Transverse colon (tissue), 4 donors: ENCODE data around the gene MBD1. TPM values are rescaled to one million over a fixed set of nuclear protein-coding genes. Genes with fewer than 3 reads are reported as not detected.

Experiments used
- DNase-seq: peaks from one replicate; pipeline ENCODE4 v3.0.0-alpha.2; 2019
- H3K27ac ChIP-seq, 4 donors: fragments of 200-600 bp; sonication (generic); 2 replicates each; pipeline ENCODE4 v1.5.1; 2016 to 2018; ENCODE audit warnings: inconsistent platforms in 4 of 4
- H3K27me3 ChIP-seq: fragments of 200-600 bp; sonication (generic); 2 replicates; pipeline ENCODE4 v1.5.1; 2017; ENCODE audit warnings: inconsistent platforms
- H3K36me3 ChIP-seq, 4 donors: fragments of 200-600 bp; sonication (generic); 2 replicates each; pipeline ENCODE4 v1.5.1; 2017 to 2019; ENCODE audit warnings: inconsistent platforms in 4 of 4
- H3K4me1 ChIP-seq, 4 donors: fragments of 200-600 bp; sonication (generic); 2 replicates each; pipeline ENCODE4 v1.5.1; 2017 to 2020; ENCODE audit warnings: inconsistent platforms in 4 of 4
- H3K4me3 ChIP-seq, 4 donors: fragments of 200-600 bp; sonication (generic); 1 replicate in 1 of 4; 2 replicates in 3 of 4; pipeline versions ENCODE4 v1.5.1 to v1.6.1; 2017 to 2019; ENCODE audit warnings: inconsistent platforms in 4 of 4
- H3K9me3 ChIP-seq, 2 donors: fragments of 200-600 bp; sonication (generic); 2 replicates each; pipeline ENCODE4 v1.5.1; 2017 to 2019; ENCODE audit warnings: inconsistent platforms in 2 of 2
- CTCF ChIP-seq, 5 experiments: fragments of 200-600 bp in 3 of 5; fragments of 450-650 bp in 2 of 5; sonication (generic) in 3 of 5; IDR thresholded peaks; 1 replicate in 2 of 5; 2 replicates in 3 of 5; pipeline ENCODE4 v1.5.1; 2016 to 2017; ENCODE audit warnings: antibody characterized with exemption in 5 of 5, inconsistent platforms in 3 of 5, mild to moderate bottlenecking in 2 of 5, moderate library complexity in 1 of 5
- EP300 ChIP-seq: sonication (generic); formaldehyde crosslinking; IDR thresholded peaks from one replicate; pipeline ENCODE4 v1.6.1; 2017; ENCODE audit warnings: antibody characterized with exemption, low read depth
- POLR2A ChIP-seq: fragments of 450-650 bp; IDR thresholded peaks from one replicate; pipeline ENCODE4 v1.6.1; 2016; ENCODE audit warnings: antibody characterized with exemption, mild to moderate bottlenecking, moderate library complexity
- POLR2AphosphoS5 ChIP-seq, 3 donors: sonication (generic); formaldehyde crosslinking; IDR thresholded peaks; one replicate each; pipeline ENCODE4 v1.6.1; 2016; ENCODE audit warnings: antibody characterized with exemption in 3 of 3
- whole genome bisulfite sequencing, 2 donors: methylation state at CpG; one replicate each; pipeline ENCODE4 v1.1.5; 2018; ENCODE audit warnings: low coverage in 1 of 2; 5-methylcytosine and 5-hydroxymethylcytosine counted together
- in situ Hi-C, 4 donors: fragments of 200-750 bp; cut with MboI; loops; one replicate each; pipeline versions ENCODE4 v1.15.0 to v1.15.1; 2017; ENCODE audit warnings: low sequenced_read_pairs in 3 of 4, low pct_ligation_motif_present in 1 of 4, low pct_unique_long_range_greater_than_20kb in 1 of 4
- intact Hi-C: fragments of 100-400 bp; cut with DNase I; formaldehyde crosslinking; loops from one replicate; pipeline ENCODE4 v1.15.1; 2023; ENCODE audit warnings: low total_unique reads
- total RNA-seq, 4 donors: library from RNA; depleted of rRNA; stranded (reverse); fragments of >200 nt; gene quantifications; one replicate each; pipeline ENCODE4 v1.1.0, GENCODE V29; 2016

Gene MBD1
- total RNA-seq, 4 donors from 2014 or later = 65.1 to 97.8 (median 83.0) TPM

- Histone ChIP-seq H3K4me1 (peaks cover 0 to 8% (median 4%) of the 10 kb centered on the region in 4 donors), H3K9me3 (no peaks in the 10 kb centered on the region), H3K27me3 (no peaks in the 10 kb centered on the region), H3K36me3 (peaks cover 0 to 58% (median 28%) of the 10 kb centered on the region in 4 donors), H3K4me3 (no peak overlapping the region), H3K27ac (no peak overlapping the region)
- WGBS, 2 donors = 90 to 97% methylated on average over 2 to 16 of the region's 17 CpGs
- in situ Hi-C loops = no loop called here
- intact Hi-C loops = no loop called here
- no peak for DNase-seq
- no peak for TF ChIP-seq CTCF (IDR thresholded peaks at IDR 0.05)
- no peak for TF ChIP-seq EP300
- no peak for TF ChIP-seq POLR2A
- no peak for TF ChIP-seq POLR2AphosphoS5 (IDR thresholded peaks at IDR 0.05)
These were observed 7.3 kb downstream of the MBD1 start for GRCh38 chr18:50274044-50274442.

GRCh38 chr18:50273203-50274043 lies 7.9 kb downstream of the MBD1 start:
- intact Hi-C loops = no loop called here
- DNase-seq = no peak
- peaks cover 0 to 1% (median 0%) of the 10 kb centered on the region in 4 donors for H3K4me1 ChIP-seq
- peaks cover 0 to 59% (median 26%) of the 10 kb centered on the region in 4 donors for H3K36me3 ChIP-seq
- WGBS, 2 donors = 91% methylated on average over 21 of the region's 23 CpGs; no CpG with 5 or more reads in 1 of the 2 donors
- H3K9me3 ChIP-seq = no peaks in the 10 kb centered on the region
- no peak overlapping the region for H3K4me3 ChIP-seq
- no peak overlapping the region for H3K27ac ChIP-seq
- TF ChIP-seq POLR2A = no peak
- no peak for TF ChIP-seq CTCF (IDR thresholded peaks at IDR 0.05)
- TF ChIP-seq EP300 = no peak
- no peak for TF ChIP-seq POLR2AphosphoS5 (IDR thresholded peaks at IDR 0.05)
- in situ Hi-C loops = no loop called here
- no peaks in the 10 kb centered on the region for H3K27me3 ChIP-seq

- TF ChIP-seq CTCF (IDR thresholded peaks at IDR 0.05) (no peak), POLR2AphosphoS5 (IDR thresholded peaks at IDR 0.05) (no peak), EP300 (no peak), POLR2A (no peak)
These were observed 8.8 kb downstream of the MBD1 start for GRCh38 chr18:50272568-50272967.

GRCh38 chr18:50268022-50268747 lies 13.1 kb downstream of the MBD1 start:
- H3K27ac ChIP-seq = peak overlapping the region; percentile 56 to 83 (median 68)
- peak overlapping the region; percentile 31 to 45 (median 41) for H3K4me3 ChIP-seq
- intact Hi-C loops (no loop called here), in situ Hi-C loops (no loop called here)
- H3K9me3 ChIP-seq = no peaks in the 10 kb centered on the region
- no peak for TF ChIP-seq EP300
- TF ChIP-seq POLR2AphosphoS5 (IDR thresholded peaks at IDR 0.05) = peak in 2 of 3 donors; percentile 33 to 45
- peak; percentile 58 to 72 (median 63) for TF ChIP-seq CTCF (IDR thresholded peaks at IDR 0.05)
- peak; percentile 27 for TF ChIP-seq POLR2A
- DNase-seq = peak; percentile 89
- no peaks in the 10 kb centered on the region for H3K27me3 ChIP-seq
- peaks cover 0 to 13% (median 9%) of the 10 kb centered on the region in 4 donors for H3K4me1 ChIP-seq
- 20 to 32% methylated on average over 6 to 32 of the region's 56 CpGs for WGBS, 2 donors
- peaks cover 0 to 23% (median 9%) of the 10 kb centered on the region in 4 donors for H3K36me3 ChIP-seq

More at GRCh38 chr18:50272568-50272967, 8.8 kb downstream of the MBD1 start:
- no peak overlapping the region for H3K27ac ChIP-seq
- no peaks in the 10 kb centered on the region for H3K27me3 ChIP-seq
- no peaks in the 10 kb centered on the region for H3K4me1 ChIP-seq
- in situ Hi-C loops = no loop called here
- no peaks in the 10 kb centered on the region for H3K9me3 ChIP-seq
- intact Hi-C loops = no loop called here
- no peak overlapping the region for H3K4me3 ChIP-seq
- DNase-seq = no peak
- H3K36me3 ChIP-seq = peaks cover 0 to 59% (median 26%) of the 10 kb centered on the region in 4 donors
- WGBS, 2 donors = 78% methylated on average over 5 of the region's 5 CpGs; no CpG with 5 or more reads in 1 of the 2 donors
